ENCODE results near the gene HDGFL2. TPM values are rescaled to one million over a fixed set of nuclear protein-coding genes. Genes with fewer than 3 reads are reported as not detected.

Gene HDGFL2
- total RNA-seq, 2 donors from 2014 or later = 40.8 to 61.8 TPM

GRCh38 chr19:4505570-4506448 is 33.7 kb downstream of the HDGFL2 start:
- intact Hi-C loops (cut with DNase I) = no loop called here
- Histone ChIP-seq H3K4me3 (no peak overlapping the region), H3K4me1 (replicated peaks) (no peaks in the 10 kb centered on the region), H3K27ac (no peak overlapping the region), H3K9me3 (no peaks in the 10 kb centered on the region), H3K27me3 (replicated peaks; ENCODE audit: insufficient read depth) (no peaks in the 10 kb centered on the region), H3K36me3 (no peaks in the 10 kb centered on the region)
- no peak for DNase-seq (ENCODE audit: low spot score)
- TF ChIP-seq POLR2A (IDR thresholded peaks at IDR 0.05) = no peak
- no peak for TF ChIP-seq CTCF (IDR thresholded peaks at IDR 0.05)
- TF ChIP-seq POLR2AphosphoS5 (IDR thresholded peaks at IDR 0.05) = no peak
- 93% methylated on average over 34 of the region's 34 CpGs for WGBS

GRCh38 chr19:4506449-4507149 is 34.5 kb downstream of the HDGFL2 start:
- Histone ChIP-seq H3K27ac (no peak overlapping the region), H3K27me3 (replicated peaks; ENCODE audit: insufficient read depth) (no peaks in the 10 kb centered on the region), H3K4me3 (no peak overlapping the region), H3K36me3 (no peaks in the 10 kb centered on the region), H3K9me3 (no peaks in the 10 kb centered on the region), H3K4me1 (replicated peaks) (no peaks in the 10 kb centered on the region)
- TF ChIP-seq CTCF (IDR thresholded peaks at IDR 0.05) = no peak
- no peak for TF ChIP-seq POLR2A (IDR thresholded peaks at IDR 0.05)
- TF ChIP-seq POLR2AphosphoS5 (IDR thresholded peaks at IDR 0.05) = no peak
- 77% methylated on average over 17 of the region's 17 CpGs for WGBS
- intact Hi-C loops (cut with DNase I) = no loop called here
- no peak for DNase-seq (ENCODE audit: low spot score)

GRCh38 chr19:4507150-4507452 is 35.0 kb downstream of the HDGFL2 start:
- Histone ChIP-seq H3K4me3 (no peak overlapping the region), H3K9me3 (no peaks in the 10 kb centered on the region), H3K4me1 (replicated peaks) (no peaks in the 10 kb centered on the region), H3K36me3 (no peaks in the 10 kb centered on the region), H3K27ac (no peak overlapping the region), H3K27me3 (replicated peaks; ENCODE audit: insufficient read depth) (no peaks in the 10 kb centered on the region)
- 86% methylated on average over 11 of the region's 12 CpGs for WGBS
- intact Hi-C loops (cut with DNase I) = no loop called here
- TF ChIP-seq POLR2AphosphoS5 (IDR thresholded peaks at IDR 0.05) (no peak), POLR2A (IDR thresholded peaks at IDR 0.05) (no peak), CTCF (IDR thresholded peaks at IDR 0.05) (no peak)
- DNase-seq (ENCODE audit: low spot score) = no peak

- no peak overlapping the region for H3K27ac ChIP-seq
- no peak for DNase-seq (ENCODE audit: low spot score)
- no peaks in the 10 kb centered on the region for H3K9me3 ChIP-seq
- intact Hi-C loops (cut with DNase I) = no loop called here
- no peaks in the 10 kb centered on the region for H3K36me3 ChIP-seq
- 83% methylated on average over 17 of the region's 17 CpGs for WGBS
- H3K4me1 ChIP-seq (replicated peaks) = no peaks in the 10 kb centered on the region
- no peaks in the 10 kb centered on the region for H3K27me3 ChIP-seq (replicated peaks; ENCODE audit: insufficient read depth)
- no peak for TF ChIP-seq CTCF (IDR thresholded peaks at IDR 0.05)
- TF ChIP-seq POLR2A (IDR thresholded peaks at IDR 0.05) = no peak
- no peak for TF ChIP-seq POLR2AphosphoS5 (IDR thresholded peaks at IDR 0.05)
- no peak overlapping the region for H3K4me3 ChIP-seq
Measured at GRCh38 chr19:4507804-4508203, 35.7 kb downstream of the HDGFL2 start.

Data from prostate gland (tissue), 2 donors.